Body of pancreas (tissue), 4 donors: ENCODE results near the gene SHISAL1.

Experiments
- CTCF ChIP-seq, 7 experiments: fragments of 450-650 bp in 4 of 7; fragments of 200-600 bp in 3 of 7; sonication (generic) in 3 of 7; IDR thresholded peaks; one replicate each; pipeline ENCODE4 v1.5.1; 2016 to 2019; ENCODE audit warnings: antibody characterized with exemption in 7 of 7
- POLR2A ChIP-seq, 3 donors: fragments of 450-650 bp; IDR thresholded peaks; one replicate each; pipeline ENCODE4 v1.6.1; 2016; ENCODE audit warnings: antibody characterized with exemption in 3 of 3, mild to moderate bottlenecking in 2 of 3

DNA sequence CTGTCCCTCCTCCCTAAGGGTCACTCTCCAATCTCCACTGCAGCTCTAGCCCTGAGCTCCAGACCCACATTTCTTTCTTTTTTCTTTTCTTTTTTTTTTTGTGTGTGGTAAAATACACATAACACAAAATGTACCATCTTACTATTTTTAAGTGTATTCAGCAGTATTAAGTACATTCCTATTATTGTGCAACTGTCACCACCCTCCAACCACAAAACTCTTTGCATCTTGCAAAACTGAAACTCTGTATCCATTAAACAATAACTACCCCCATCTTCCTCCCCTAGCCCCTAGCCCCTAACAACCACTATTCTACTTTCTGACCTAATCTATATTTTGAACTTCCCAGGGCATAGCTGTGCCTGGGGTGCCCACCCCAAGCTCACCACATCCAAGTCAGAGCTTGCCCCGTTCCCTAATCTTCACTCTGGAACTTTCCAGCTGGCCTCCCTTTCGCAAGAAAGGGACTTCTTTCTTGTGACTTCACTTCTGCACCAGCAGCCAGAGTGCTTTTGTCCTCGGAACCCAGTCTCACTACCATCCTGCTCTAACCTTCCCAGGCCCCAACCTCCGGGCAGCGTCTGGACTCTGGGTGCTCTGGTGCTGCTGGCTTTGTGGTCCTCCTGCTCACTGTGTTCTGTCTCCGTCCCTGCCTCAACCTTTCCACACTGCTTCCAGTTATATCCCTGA lies 101.3 kb downstream of the SHISAL1 start:
- TF ChIP-seq CTCF (IDR thresholded peaks at IDR 0.05): no peak
- no peak for TF ChIP-seq POLR2A (IDR thresholded peaks at IDR 0.05)
